Measurements from ENCODE around the gene CHRNB2. TPM values are rescaled to one million over a fixed set of nuclear protein-coding genes. Genes with fewer than 3 reads are reported as not detected.

The CHRNB2 gene
- total and polyA plus RNA-seq, 9 of the 15 experiments (the other 6 are each of a cell fraction or from before 2014, with no cell fraction given) = 0.01 TPM; not detected in 8

DNA sequence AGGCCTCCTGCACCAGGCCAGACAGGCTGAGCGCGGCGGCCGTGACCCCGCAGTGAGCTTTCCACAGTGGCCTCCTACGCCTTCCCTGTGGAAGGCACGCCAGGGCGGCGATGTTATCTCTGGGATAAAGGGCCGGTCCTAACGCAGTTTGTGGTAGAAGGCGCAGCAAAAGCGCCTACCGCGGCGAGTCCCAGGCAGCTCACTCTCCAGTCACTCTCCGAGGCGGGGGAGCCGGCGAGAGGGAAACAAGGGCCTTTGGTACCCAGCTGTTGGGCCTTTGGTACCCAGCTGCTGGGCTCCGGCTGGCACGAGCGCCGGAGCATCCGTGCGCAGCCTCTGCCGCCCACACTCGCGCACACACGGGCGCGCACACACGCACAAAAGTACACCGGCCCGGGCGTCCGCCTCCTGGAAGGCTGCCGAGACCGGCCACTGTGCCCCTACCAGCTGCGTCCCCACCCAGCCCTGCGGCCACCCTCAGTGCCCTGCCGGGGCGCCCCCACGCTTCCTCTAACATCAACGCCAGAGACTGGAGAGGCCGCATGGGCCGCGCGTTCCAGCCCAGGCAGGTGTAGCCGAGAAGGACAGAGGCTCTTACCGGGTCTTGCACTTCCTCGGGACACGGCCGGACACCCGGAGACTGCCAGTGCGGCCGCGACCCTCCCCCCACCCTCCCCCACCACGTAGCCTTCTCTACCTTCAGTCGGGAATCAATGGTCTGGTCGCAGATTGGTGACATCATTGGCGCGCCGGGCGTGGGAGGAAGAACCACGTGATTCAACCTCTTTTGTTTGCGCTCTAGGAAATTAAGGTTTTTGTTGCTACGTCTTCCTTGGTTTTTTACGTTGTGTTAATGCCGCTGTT, 59.9 kb downstream of the CHRNB2 start (continued):
- TF ChIP-seq GTF2F1 (IDR thresholded peaks at IDR 0.05; ENCODE audit: low read depth, low read length) (no peak), ZNF384 (IDR thresholded peaks at IDR 0.05; ENCODE audit: low read depth, low read length) (peak; percentile 16; the same call in 1 of the 2 replicates), CREB1 (IDR thresholded peaks at IDR 0.05) (peak; percentile 96), CREB1 (CRISPR knock-in tag; IDR thresholded peaks at IDR 0.05) (peak; percentile 96), NCOA1 (IDR thresholded peaks at IDR 0.05; ENCODE audit: low read depth) (peak; percentile 40; the same call in 1 of the 2 replicates), ETV5 (CRISPR knock-in tag; IDR thresholded peaks at IDR 0.05; ENCODE audit: low read depth) (peak; percentile 54; the same call in 1 of the 2 replicates), CEBPB (tag; IDR thresholded peaks at IDR 0.05) (0 out of 2 replicates have a peak, but pooled peaks have one; percentile 51), POLR2A (conservative IDR thresholded peaks at IDR 0.05) (peak; percentile 75), ZNF311 (CRISPR knock-in tag; IDR thresholded peaks at IDR 0.05) (no peak), TAL1 (IDR thresholded peaks at IDR 0.05) (no peak), ZKSCAN8 (CRISPR knock-in tag; IDR thresholded peaks at IDR 0.05) (no peak)
- TF ChIP-seq, protein P1, sequence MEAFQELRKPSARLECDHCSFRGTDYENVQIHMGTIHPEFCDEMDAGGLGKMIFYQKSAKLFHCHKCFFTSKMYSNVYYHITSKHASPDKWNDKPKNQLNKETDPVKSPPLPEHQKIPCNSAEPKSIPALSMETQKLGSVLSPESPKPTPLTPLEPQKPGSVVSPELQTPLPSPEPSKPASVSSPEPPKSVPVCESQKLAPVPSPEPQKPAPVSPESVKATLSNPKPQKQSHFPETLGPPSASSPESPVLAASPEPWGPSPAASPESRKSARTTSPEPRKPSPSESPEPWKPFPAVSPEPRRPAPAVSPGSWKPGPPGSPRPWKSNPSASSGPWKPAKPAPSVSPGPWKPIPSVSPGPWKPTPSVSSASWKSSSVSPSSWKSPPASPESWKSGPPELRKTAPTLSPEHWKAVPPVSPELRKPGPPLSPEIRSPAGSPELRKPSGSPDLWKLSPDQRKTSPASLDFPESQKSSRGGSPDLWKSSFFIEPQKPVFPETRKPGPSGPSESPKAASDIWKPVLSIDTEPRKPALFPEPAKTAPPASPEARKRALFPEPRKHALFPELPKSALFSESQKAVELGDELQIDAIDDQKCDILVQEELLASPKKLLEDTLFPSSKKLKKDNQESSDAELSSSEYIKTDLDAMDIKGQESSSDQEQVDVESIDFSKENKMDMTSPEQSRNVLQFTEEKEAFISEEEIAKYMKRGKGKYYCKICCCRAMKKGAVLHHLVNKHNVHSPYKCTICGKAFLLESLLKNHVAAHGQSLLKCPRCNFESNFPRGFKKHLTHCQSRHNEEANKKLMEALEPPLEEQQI (IDR thresholded peaks at IDR 0.05) = peak; percentile 88
- TF ChIP-seq, protein P2, sequence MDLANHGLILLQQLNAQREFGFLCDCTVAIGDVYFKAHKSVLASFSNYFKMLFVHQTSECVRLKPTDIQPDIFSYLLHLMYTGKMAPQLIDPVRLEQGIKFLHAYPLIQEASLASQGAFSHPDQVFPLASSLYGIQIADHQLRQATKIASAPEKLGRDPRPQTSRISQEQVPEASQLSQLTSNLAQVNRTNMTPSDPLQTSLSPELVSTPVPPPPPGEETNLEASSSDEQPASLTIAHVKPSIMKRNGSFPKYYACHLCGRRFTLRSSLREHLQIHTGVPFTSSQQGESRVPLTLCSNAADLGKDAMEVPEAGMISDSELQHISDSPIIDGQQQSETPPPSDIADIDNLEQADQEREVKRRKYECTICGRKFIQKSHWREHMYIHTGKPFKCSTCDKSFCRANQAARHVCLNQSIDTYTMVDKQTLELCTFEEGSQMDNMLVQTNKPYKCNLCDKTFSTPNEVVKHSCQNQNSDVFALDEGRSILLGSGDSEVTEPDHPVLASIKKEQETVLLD (IDR thresholded peaks at IDR 0.05) = no peak
- TF ChIP-seq, protein P3, sequence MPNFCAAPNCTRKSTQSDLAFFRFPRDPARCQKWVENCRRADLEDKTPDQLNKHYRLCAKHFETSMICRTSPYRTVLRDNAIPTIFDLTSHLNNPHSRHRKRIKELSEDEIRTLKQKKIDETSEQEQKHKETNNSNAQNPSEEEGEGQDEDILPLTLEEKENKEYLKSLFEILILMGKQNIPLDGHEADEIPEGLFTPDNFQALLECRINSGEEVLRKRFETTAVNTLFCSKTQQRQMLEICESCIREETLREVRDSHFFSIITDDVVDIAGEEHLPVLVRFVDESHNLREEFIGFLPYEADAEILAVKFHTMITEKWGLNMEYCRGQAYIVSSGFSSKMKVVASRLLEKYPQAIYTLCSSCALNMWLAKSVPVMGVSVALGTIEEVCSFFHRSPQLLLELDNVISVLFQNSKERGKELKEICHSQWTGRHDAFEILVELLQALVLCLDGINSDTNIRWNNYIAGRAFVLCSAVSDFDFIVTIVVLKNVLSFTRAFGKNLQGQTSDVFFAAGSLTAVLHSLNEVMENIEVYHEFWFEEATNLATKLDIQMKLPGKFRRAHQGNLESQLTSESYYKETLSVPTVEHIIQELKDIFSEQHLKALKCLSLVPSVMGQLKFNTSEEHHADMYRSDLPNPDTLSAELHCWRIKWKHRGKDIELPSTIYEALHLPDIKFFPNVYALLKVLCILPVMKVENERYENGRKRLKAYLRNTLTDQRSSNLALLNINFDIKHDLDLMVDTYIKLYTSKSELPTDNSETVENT (CRISPR knock-in tag; IDR thresholded peaks at IDR 0.05) = 0 out of 2 replicates have a peak, but pooled peaks have one; percentile 13
- TF ChIP-seq, protein P4, sequence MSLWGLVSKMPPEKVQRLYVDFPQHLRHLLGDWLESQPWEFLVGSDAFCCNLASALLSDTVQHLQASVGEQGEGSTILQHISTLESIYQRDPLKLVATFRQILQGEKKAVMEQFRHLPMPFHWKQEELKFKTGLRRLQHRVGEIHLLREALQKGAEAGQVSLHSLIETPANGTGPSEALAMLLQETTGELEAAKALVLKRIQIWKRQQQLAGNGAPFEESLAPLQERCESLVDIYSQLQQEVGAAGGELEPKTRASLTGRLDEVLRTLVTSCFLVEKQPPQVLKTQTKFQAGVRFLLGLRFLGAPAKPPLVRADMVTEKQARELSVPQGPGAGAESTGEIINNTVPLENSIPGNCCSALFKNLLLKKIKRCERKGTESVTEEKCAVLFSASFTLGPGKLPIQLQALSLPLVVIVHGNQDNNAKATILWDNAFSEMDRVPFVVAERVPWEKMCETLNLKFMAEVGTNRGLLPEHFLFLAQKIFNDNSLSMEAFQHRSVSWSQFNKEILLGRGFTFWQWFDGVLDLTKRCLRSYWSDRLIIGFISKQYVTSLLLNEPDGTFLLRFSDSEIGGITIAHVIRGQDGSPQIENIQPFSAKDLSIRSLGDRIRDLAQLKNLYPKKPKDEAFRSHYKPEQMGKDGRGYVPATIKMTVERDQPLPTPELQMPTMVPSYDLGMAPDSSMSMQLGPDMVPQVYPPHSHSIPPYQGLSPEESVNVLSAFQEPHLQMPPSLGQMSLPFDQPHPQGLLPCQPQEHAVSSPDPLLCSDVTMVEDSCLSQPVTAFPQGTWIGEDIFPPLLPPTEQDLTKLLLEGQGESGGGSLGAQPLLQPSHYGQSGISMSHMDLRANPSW (CRISPR knock-in tag; IDR thresholded peaks at IDR 0.05) = no peak
